Thoracic aorta (tissue), 2 donors: ENCODE results near the gene ARHGAP31. TPM values are rescaled to one million over a fixed set of nuclear protein-coding genes. Genes with fewer than 3 reads are reported as not detected.
A peak's percentile ranks its signal among the peaks of the same experiment; 100 is the strongest.

Experiments used
- ATAC-seq: fragments of 150-250 bp; one replicate; pipeline ENCODE4 v1.8.0; 2017; ENCODE audit warnings: low read depth; ENCODE audit not compliant: insufficient number of reproducible peaks, low FRiP score
- DNase-seq: peaks from one replicate; pipeline ENCODE4 v3.0.0-alpha.2; 2020; ENCODE audit warnings: low spot score
- H3K27ac ChIP-seq, 2 donors: fragments of 200-600 bp; sonication (generic); 1 replicate in 1 of 2; 2 replicates in 1 of 2; pipeline ENCODE4 v1.5.1; 2016; ENCODE audit warnings: mild to moderate bottlenecking in 2 of 2, moderate library complexity in 2 of 2
- H3K27me3 ChIP-seq: fragments of 200-600 bp; sonication (generic); replicated peaks from 2 replicates; pipeline ENCODE4 v1.6.0; 2016; ENCODE audit warnings: mild to moderate bottlenecking; ENCODE audit not compliant: insufficient read depth
- H3K36me3 ChIP-seq: fragments of 200-600 bp; sonication (generic); one replicate; pipeline ENCODE4 v1.5.1; 2016
- H3K4me1 ChIP-seq, 2 donors: fragments of 200-600 bp; sonication (generic); 1 replicate in 1 of 2; 2 replicates in 1 of 2; pipeline versions ENCODE4 v1.5.1 to v1.6.0; 2016; ENCODE audit warnings: low read depth in 2 of 2, mild to moderate bottlenecking in 1 of 2; ENCODE audit not compliant: control insufficient read depth in 1 of 2
- H3K4me3 ChIP-seq: fragments of 200-600 bp; sonication (generic); 2 replicates; pipeline ENCODE4 v1.5.1; 2016; ENCODE audit warnings: mild to moderate bottlenecking
- H3K9me3 ChIP-seq: fragments of 200-600 bp; sonication (generic); 2 replicates; pipeline ENCODE4 v1.5.1; 2016
- total RNA-seq, 2 donors: library from RNA; depleted of rRNA; stranded (reverse); fragments of >200 nt; gene quantifications; one replicate each; pipeline versions ENCODE4 v1.1.0 to v1.2.3, GENCODE V29; 2016
- TF ChIP-seq, protein P1 (sequence below): fragments of 200-600 bp; sonication (generic); IDR thresholded peaks from one replicate; pipeline ENCODE4 v1.5.1; 2019; ENCODE audit warnings: antibody characterized with exemption

The ARHGAP31 gene
- total RNA-seq, 2 donors from 2014 or later: 20.8 to 33.6 TPM

DNA sequence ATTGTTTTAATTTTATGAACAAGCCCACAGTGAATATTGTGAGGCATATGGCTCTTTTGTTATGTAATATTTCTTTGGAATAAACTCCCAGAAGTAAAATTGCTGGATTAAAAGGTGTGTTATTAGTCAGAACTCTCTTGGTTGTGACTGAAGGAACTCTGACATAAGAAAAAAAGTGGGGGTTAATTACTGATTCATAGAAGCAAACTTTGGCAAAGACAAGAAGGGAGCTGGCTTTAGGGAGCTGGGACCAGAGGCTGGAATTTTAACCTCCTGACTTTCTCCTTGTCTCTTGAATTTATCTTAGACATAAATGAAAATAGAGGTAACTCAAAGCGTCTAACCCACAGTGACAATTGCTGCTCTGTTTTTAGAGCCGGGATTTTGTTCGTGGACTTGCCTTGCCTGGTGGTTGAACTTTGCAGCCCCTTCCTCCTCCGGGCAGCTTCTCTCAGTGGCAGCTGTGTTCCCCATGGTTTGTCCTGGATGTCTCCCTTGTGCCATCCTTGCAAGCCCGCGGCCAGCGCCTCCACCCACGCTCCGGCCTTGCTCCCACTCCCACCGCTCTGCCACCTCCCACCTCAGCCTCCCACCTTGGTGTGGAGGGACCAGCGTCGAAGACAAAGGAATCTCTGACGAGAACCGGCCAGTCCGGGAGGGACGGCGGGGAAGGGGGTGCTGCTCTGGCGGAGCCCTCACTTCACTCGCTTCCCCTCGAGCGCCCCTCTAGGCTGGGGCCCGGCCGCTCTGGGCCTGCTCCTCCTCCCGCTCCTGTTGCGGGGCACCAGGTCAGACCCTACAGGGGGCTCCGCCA is 28.0 kb downstream of the ARHGAP31 start:
- Histone ChIP-seq H3K27me3 (no peaks in the 10 kb centered on the region), H3K4me3 (peak overlapping the region; percentile 87), H3K36me3 (no peaks in the 10 kb centered on the region), H3K9me3 (no peaks in the 10 kb centered on the region), H3K4me1 (peaks cover 2 to 15% of the 10 kb centered on the region in 2 donors), H3K27ac (peak overlapping the region; percentile 72 to 87)
- peak; percentile 11 for ATAC-seq
- TF ChIP-seq, protein P1, sequence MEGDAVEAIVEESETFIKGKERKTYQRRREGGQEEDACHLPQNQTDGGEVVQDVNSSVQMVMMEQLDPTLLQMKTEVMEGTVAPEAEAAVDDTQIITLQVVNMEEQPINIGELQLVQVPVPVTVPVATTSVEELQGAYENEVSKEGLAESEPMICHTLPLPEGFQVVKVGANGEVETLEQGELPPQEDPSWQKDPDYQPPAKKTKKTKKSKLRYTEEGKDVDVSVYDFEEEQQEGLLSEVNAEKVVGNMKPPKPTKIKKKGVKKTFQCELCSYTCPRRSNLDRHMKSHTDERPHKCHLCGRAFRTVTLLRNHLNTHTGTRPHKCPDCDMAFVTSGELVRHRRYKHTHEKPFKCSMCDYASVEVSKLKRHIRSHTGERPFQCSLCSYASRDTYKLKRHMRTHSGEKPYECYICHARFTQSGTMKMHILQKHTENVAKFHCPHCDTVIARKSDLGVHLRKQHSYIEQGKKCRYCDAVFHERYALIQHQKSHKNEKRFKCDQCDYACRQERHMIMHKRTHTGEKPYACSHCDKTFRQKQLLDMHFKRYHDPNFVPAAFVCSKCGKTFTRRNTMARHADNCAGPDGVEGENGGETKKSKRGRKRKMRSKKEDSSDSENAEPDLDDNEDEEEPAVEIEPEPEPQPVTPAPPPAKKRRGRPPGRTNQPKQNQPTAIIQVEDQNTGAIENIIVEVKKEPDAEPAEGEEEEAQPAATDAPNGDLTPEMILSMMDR: no peak
- DNase-seq: no peak

DNA sequence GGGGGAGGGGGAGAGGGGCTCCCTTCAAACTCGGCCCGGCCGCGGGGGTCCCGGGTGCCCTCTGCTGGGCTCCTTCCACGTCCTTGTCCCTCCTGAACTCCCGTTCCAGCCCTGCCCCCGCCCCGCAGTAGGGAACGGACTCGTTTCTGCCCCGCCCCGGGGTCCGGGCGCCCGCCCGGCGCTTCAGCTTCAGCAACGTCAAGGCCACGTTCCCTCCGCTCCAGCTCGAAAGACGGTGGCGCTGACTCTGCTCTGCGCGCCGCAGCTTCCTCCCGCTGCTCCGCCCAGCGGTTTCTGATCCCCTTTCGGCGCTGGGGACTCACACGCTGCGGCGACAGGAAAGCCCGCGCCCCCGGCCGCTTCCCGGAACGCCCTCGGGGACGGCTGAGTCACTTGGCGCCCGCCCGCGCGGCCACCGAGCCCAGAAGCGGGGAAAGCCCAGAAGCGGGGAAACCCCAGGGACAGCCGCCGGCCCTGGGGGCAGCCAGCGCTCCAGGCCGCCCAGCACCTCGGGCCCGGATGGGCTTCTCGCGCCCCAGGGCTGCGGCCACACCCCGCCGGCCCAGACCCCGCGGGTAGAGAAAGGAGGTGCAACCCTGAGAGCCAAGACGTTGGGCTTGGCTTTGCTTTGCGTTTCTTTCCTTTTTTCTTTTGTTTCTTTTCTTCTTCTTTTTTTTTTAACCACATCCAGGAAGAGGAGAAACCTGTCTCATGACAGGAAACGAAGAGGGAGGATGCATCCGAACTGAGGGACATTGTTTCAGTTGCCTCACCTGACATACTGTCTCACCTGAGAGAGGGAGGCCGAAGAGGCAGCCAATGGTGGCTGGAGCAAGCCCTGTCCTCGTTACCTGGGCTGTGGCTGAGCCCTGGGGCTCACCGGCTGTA is 28.9 kb downstream of the ARHGAP31 start:
- ATAC-seq (peak; percentile 86), DNase-seq (peak; percentile 62)
- peaks cover 2 to 15% of the 10 kb centered on the region in 2 donors for H3K4me1 ChIP-seq
- H3K27me3 ChIP-seq: no peaks in the 10 kb centered on the region
- peak overlapping the region; percentile 87 for H3K4me3 ChIP-seq
- TF ChIP-seq, protein P1: peak; percentile 17
- no peaks in the 10 kb centered on the region for H3K36me3 ChIP-seq
- no peaks in the 10 kb centered on the region for H3K9me3 ChIP-seq
- H3K27ac ChIP-seq: peak overlapping the region; percentile 72 to 87

DNA sequence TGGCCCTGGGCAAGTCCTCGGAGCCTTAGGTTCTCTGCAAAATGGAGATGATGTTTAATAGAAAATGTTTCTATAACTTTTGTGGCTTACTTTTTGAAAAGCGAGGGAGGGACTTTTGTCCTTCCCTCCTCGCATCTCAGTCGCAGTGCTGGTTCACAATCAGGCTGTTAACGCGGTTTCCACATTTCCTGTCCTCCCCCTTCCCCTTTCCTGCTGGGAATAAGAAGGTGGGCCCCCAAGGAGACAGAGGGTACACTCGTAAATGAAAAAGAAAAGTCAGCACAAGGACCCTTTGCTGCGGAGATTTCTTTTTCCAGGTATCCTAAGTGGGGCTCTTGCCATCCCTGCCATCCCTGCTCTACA is 29.5 kb downstream of the ARHGAP31 start:
- Histone ChIP-seq H3K36me3 (no peaks in the 10 kb centered on the region), H3K27ac (peak overlapping the region; percentile 72 to 87), H3K4me3 (peak overlapping the region; percentile 87), H3K4me1 (peaks cover 2 to 15% of the 10 kb centered on the region in 2 donors), H3K9me3 (no peaks in the 10 kb centered on the region), H3K27me3 (no peaks in the 10 kb centered on the region)
- ATAC-seq: no peak
- TF ChIP-seq, protein P1: no peak
- DNase-seq: no peak

DNA sequence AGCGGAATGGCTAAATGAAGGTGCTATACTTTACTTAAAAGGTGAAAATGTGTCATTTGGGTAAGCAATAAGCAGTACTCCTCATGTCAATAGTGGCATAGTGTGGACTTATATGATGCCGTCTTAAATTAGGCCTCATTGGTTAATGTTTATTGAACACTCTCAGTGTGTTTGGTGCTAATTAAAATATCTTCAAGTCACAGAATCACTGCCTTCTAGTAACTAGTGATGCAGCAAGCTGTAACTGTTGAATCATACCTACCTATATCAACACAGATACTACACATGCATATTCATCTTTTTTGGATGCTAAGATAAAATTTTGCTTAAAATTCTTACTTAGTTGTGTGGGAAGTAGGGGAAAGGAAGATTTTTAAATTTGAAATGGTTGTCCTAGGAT is 30.7 kb downstream of the ARHGAP31 start:
- Histone ChIP-seq H3K9me3 (no peaks in the 10 kb centered on the region), H3K27me3 (no peaks in the 10 kb centered on the region), H3K27ac (no peak overlapping the region), H3K4me1 (peaks cover 2 to 15% of the 10 kb centered on the region in 2 donors), H3K4me3 (no peak overlapping the region), H3K36me3 (no peaks in the 10 kb centered on the region)
- no peak for DNase-seq
- ATAC-seq: no peak
- TF ChIP-seq, protein P1: no peak

DNA sequence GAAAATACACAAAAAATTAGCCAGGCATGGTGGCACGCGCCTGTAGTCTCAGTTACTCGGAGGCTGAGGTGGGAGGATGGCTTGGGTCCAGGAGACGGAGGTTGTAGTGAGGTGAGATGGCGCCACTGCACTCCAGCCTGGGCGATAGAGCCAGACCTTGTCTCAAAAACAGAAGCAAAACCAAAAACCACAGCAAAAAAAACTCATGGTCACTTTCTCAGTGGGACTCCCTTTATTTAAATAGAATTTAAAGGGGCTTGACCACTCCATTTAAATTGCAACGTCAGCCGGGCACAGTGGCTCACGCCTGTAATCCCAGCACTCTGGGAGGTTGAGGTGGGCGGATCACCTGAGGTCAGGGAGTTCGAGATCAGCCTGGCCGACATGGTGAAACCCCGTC is 32.8 kb downstream of the ARHGAP31 start:
- DNase-seq (no peak), ATAC-seq (no peak)
- peaks cover 0 to 11% of the 10 kb centered on the region in 2 donors for H3K4me1 ChIP-seq
- TF ChIP-seq, protein P1: no peak
- no peaks in the 10 kb centered on the region for H3K36me3 ChIP-seq
- H3K9me3 ChIP-seq: no peaks in the 10 kb centered on the region
- H3K4me3 ChIP-seq: no peak overlapping the region
- no peaks in the 10 kb centered on the region for H3K27me3 ChIP-seq
- no peak overlapping the region for H3K27ac ChIP-seq
